Heart right ventricle (tissue), 16 donors: Measurements from ENCODE around the gene CPD. TPM values are rescaled to one million over a fixed set of nuclear protein-coding genes. Genes with fewer than 3 reads are reported as not detected.
A peak's percentile ranks its signal among the peaks of the same experiment; 100 is the strongest.
"Not testable (repeated sequence)": the region's sequence is repeated elsewhere in the genome, so short reads cannot be mapped to it uniquely, and the experiment has no call there.

Experiments used
- ATAC-seq, 8 donors: fragments of 200-7000 bp; cut with Tn5 transposase; one replicate each; pipeline ENCODE4 v1.9.1; 2020; ENCODE audit warnings: mild to moderate bottlenecking in 8 of 8, moderate library complexity in 8 of 8, moderate number of reproducible peaks in 1 of 8
- DNase-seq, 2 donors: peaks; one replicate each; pipeline ENCODE4 v3.0.0-alpha.2; 2020
- H3K27ac ChIP-seq, 10 donors: fragments of 200-600 bp; sonication (generic) in 2 of 10; one replicate each; pipeline versions ENCODE4 v1.5.0 to v1.8.0; 2020 to 2022; ENCODE audit warnings: mild to moderate bottlenecking in 3 of 10
- H3K27me3 ChIP-seq, 7 donors: fragments of 200-600 bp; one replicate each; pipeline ENCODE4 v1.8.0; 2021 to 2022; ENCODE audit warnings: mild to moderate bottlenecking in 2 of 7
- H3K36me3 ChIP-seq, 9 donors: fragments of 200-600 bp; sonication (generic) in 1 of 9; one replicate each; pipeline versions ENCODE4 v1.5.0 to v1.8.0; 2020 to 2022; ENCODE audit warnings: mild to moderate bottlenecking in 2 of 9
- H3K4me1 ChIP-seq, 9 donors: fragments of 200-600 bp; sonication (generic) in 1 of 9; one replicate each; pipeline versions ENCODE4 v1.5.0 to v1.8.0; 2020 to 2022; ENCODE audit warnings: mild to moderate bottlenecking in 4 of 9
- H3K4me3 ChIP-seq, 10 donors: fragments of 200-600 bp; sonication (generic) in 2 of 10; one replicate each; pipeline versions ENCODE4 v1.5.0 to v1.8.0; 2020 to 2022; ENCODE audit warnings: mild to moderate bottlenecking in 7 of 10, moderate library complexity in 2 of 10
- H3K9me3 ChIP-seq, 11 donors: fragments of 200-600 bp in 10 of 11; sonication (generic) in 2 of 11; one replicate each; pipeline versions ENCODE4 v1.5.0 to v1.8.0; 2013 to 2022; ENCODE audit warnings: mild to moderate bottlenecking in 2 of 11, control low read depth in 1 of 11, moderate library complexity in 1 of 11
- WGBS, 2 donors: extraction: QIAGEN DNeasy Blood & Tissue Kit; methylation state at CpG; one replicate each; pipeline ENCODE4 v1.1.7; 2013; ENCODE audit warnings: inconsistent platforms in 1 of 2; 5-methylcytosine and 5-hydroxymethylcytosine counted together
- intact Hi-C, 10 donors: fragments of 100-400 bp; cut with DNase I; formaldehyde crosslinking; loops; one replicate each; pipeline versions ENCODE4 v1.11.1 to v1.14.2; 2022
- polyA plus RNA-seq, 2 donors: library from polyadenylated mRNA; stranded (reverse); fragments of 200-250 nt; gene quantifications; one replicate each; pipeline ENCODE4 v1.2.3, GENCODE V29; 2013
- total RNA-seq, 10 donors: library from RNA; stranded (reverse); fragmentation: NEBNext Ultra II Directional in 3 of 10; extraction: Animal tissue kit (Norgen Biotek cat#: 25700) in 3 of 10; gene quantifications; one replicate each; pipeline versions ENCODE4 v1.2.1 to v1.2.4, GENCODE V29; 2021 to 2023
- TF ChIP-seq, protein P1 (sequence below), 9 donors: fragments of 200-600 bp; sonication (generic) in 2 of 9; IDR thresholded peaks; one replicate each; pipeline versions ENCODE4 v1.5.0 to v1.8.0; 2021 to 2022; ENCODE audit warnings: antibody characterized with exemption in 9 of 9, mild to moderate bottlenecking in 5 of 9, moderate library complexity in 1 of 9
- donor health status: Arrhythmogenic right ventricular cardiomyopathy.
- donor health status: ischemic (EF 13 %, LVEDD 7.1; RV severe dilation, severe dysfunction).
- donor health status: healthy with polysubstance abuse.
- donor health status: DM: no; HTN: yes; CAD: no.
- donor health status: DM: no; HTN: no; CAD: no.
- donor health status: ischemic (EF 25% LVEDD 6.9; RV normal size, moderate dysfunction).
- donor health status: ischemic (EF 25% LVEDD 5.7; RV mildly dilated, moderate dysfunction).
- donor health status: healthy.
- donor health status: DM: yes; HTN: yes; CAD: no.
- donor health status: Ischemic cardiomyopathy.
- donor health status: ischemic (EF 35%, LVEDD 5.7; RV mildly dilated, moderate dysfunction).
- donor health status: nonischemic (EF 11% LVEDD 7.7; RV severe dilation, severe dysfunction).
- donor health status: DM: yes; HTN: yes; CAD: no.
- donor health status: PGD.
- donor health status: ischemic (EF 29% LVEDD 5.4; RV normal size, mild dysfunction).
- donor health status: nonischemic (EF 23%, LVEDD 6.1; RV moderate dilation, normal function).

The CPD gene
- total and polyA plus RNA-seq, 12 donors, result 4.2 to 44.0 (median 22.6) TPM

DNA sequence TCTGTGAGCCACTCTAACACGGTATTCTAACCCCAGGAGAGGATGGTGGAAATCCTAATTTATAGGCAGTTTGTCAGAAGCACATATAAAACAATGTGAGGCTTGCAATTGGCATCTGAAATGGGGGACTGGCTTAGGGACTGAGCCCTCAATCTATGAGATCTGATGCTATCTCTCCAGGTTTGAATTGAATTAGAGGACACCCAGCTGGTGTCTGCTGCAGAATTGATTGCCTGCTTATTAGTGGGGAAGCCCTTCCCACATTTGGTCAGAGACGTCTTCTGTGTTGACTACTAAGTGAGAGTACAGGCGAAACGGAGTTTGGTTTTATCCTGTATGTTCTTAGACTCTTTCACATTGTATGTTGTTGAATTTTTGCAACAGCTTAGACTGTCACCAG is 31.2 kb upstream of the CPD start:
- intact Hi-C loops, result loop anchor here in 1 of 10 donors (10.0 kb wide), 2 partner anchors 87 to 127 kb away; partner anchors contain the start of gene GOSR1
- TF ChIP-seq, protein P1, sequence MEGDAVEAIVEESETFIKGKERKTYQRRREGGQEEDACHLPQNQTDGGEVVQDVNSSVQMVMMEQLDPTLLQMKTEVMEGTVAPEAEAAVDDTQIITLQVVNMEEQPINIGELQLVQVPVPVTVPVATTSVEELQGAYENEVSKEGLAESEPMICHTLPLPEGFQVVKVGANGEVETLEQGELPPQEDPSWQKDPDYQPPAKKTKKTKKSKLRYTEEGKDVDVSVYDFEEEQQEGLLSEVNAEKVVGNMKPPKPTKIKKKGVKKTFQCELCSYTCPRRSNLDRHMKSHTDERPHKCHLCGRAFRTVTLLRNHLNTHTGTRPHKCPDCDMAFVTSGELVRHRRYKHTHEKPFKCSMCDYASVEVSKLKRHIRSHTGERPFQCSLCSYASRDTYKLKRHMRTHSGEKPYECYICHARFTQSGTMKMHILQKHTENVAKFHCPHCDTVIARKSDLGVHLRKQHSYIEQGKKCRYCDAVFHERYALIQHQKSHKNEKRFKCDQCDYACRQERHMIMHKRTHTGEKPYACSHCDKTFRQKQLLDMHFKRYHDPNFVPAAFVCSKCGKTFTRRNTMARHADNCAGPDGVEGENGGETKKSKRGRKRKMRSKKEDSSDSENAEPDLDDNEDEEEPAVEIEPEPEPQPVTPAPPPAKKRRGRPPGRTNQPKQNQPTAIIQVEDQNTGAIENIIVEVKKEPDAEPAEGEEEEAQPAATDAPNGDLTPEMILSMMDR (IDR thresholded peaks at IDR 0.05), result no peak
- no peak overlapping the region for H3K4me3 ChIP-seq
- 72 to 78% methylated on average over 4 of the region's 4 CpGs for WGBS, 2 donors
- no peaks in the 10 kb centered on the region for H3K36me3 ChIP-seq
- ATAC-seq, result no peak
- H3K27me3 ChIP-seq, result no peaks in the 10 kb centered on the region
- DNase-seq, result no peak
- H3K9me3 ChIP-seq, result no peaks in the 10 kb centered on the region
- H3K27ac ChIP-seq, result no peak overlapping the region
- H3K4me1 ChIP-seq, result peaks cover 6 to 46% (median 30%) of the 10 kb centered on the region in 9 donors

DNA sequence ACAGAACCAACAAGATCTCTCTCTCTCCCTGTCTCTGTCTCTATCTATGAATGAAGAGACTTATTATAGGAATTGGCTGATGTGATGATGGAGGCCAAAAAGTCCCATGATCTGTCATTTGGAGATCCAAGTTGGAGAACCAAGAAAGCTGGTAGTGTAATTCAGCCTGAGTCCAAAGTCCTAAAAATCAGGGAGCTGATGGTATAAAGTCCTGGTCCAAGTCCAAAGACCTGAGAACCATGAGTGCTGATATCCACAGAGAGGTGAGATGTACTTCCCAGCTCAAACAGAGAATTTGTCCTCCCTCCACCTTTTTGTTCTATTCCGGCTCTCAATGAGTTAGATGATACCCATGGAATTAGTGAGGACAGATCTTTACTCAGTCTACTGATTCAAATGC is 29.5 kb upstream of the CPD start:
- ATAC-seq (no peak), DNase-seq (no peak)
- H3K4me3 ChIP-seq, result no peak overlapping the region
- no peaks in the 10 kb centered on the region for H3K27me3 ChIP-seq
- 100% methylated on average over 1 of the region's 1 CpG for WGBS, 2 donors
- no peaks in the 10 kb centered on the region for H3K36me3 ChIP-seq
- TF ChIP-seq, protein P1 (IDR thresholded peaks at IDR 0.05), result no peak
- H3K4me1 ChIP-seq, result peaks cover 6 to 45% (median 20%) of the 10 kb centered on the region in 9 donors
- H3K9me3 ChIP-seq, result no peaks in the 10 kb centered on the region
- intact Hi-C loops, result loop anchor here in 1 of 10 donors (10.0 kb wide), 2 partner anchors 86 to 126 kb away; partner anchors contain the start of gene GOSR1
- no peak overlapping the region for H3K27ac ChIP-seq

DNA sequence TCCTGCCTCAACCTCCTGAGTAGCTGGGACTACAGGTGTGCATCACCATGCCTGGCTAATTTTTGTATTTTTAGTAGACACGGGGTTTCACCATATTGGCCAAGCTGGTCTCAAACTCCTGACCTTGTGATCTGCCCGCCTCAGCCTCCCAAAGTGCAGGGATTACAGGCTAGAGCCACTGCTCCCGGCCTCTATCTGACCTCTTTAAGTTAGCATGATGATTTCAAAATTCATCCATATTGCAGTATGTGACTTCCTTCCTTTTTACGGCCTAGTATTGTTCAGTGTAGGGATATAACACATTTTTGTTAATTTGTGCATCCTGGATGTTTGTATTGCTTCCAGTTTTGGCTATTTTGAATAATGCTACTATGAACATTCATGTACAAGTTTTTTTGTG is 27.5 kb upstream of the CPD start:
- H3K9me3 ChIP-seq, ATAC-seq, H3K27me3 ChIP-seq, H3K4me3 ChIP-seq, H3K36me3 ChIP-seq, intact Hi-C loops, DNase-seq: not testable (repeated sequence)
- 86% methylated on average over 4 of the region's 4 CpGs for WGBS, 2 donors
- H3K27ac ChIP-seq, result peak overlapping the region in 1 of 10 donors; percentile 61
- H3K4me1 ChIP-seq, result peaks cover 0 to 26% (median under 1%) of the 10 kb centered on the region in 9 donors

DNA sequence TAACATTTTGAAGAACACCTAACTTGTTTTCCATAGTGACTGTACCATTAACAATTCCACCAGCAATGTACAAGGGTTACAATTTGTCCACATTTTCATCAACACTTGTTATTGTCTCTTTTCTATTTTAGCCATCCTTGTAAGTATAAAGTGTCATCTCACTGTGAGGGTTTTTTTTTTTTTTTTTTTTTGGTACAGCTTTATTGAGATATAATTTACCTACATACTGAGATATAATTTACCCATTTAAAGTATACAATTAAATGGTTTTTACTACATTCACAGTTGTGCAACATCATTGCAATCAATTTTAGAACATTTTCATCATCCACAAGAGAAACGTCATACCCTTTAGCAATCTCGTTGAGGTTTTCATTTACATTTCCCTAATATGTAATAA is 27.0 kb upstream of the CPD start:
- no peak for ATAC-seq

More for the DNA sequence above, 27.0 kb upstream of the CPD start:
- H3K27me3 ChIP-seq, result no peaks in the 10 kb centered on the region
- H3K36me3 ChIP-seq, result no peaks in the 10 kb centered on the region
- 94 to 95% methylated on average over 2 of the region's 2 CpGs for WGBS, 2 donors
- DNase-seq, result no peak
- no peak overlapping the region for H3K4me3 ChIP-seq
- H3K27ac ChIP-seq, result peak overlapping the region in 1 of 10 donors; percentile 61
- intact Hi-C loops, result no loop called here
- H3K4me1 ChIP-seq, result peaks cover 0 to 22% (median 0%) of the 10 kb centered on the region in 9 donors
- TF ChIP-seq, protein P1 (IDR thresholded peaks at IDR 0.05), result no peak
- no peaks in the 10 kb centered on the region for H3K9me3 ChIP-seq
